ENCODE results near the gene INTS11.
A peak's percentile ranks its signal among the peaks of the same experiment; 100 is the strongest.
"Not testable (repeated sequence)": the region's sequence is repeated elsewhere in the genome, so short reads cannot be mapped to it uniquely, and the experiment has no call there.

The INTS11 gene

GRCh38 chr1:1329304-1330210 is 5.1 kb upstream of the INTS11 start:
- FAIRE-seq: peak; percentile 87
- no peak for DNase-seq (ENCODE audit: low spot score)

GRCh38 chr1:1328254-1328653 is 3.8 kb upstream of the INTS11 start:
- no peak for FAIRE-seq
- DNase-seq (ENCODE audit: low spot score): no peak

- FAIRE-seq: no peak
- DNase-seq (ENCODE audit: low spot score): no peak
Measured at GRCh38 chr1:1327291-1327690, 2.8 kb upstream of the INTS11 start.

- DNase-seq (ENCODE audit: low spot score): no peak
- no peak for FAIRE-seq
Measured at GRCh38 chr1:1326075-1326605, 1.7 kb upstream of the INTS11 start.

GRCh38 chr1:1325288-1326074 is 1.0 kb upstream of the INTS11 start:
- no peak for DNase-seq (ENCODE audit: low spot score)
- no peak for FAIRE-seq

- FAIRE-seq (no peak), DNase-seq (ENCODE audit: low spot score) (no peak)
Measured at GRCh38 chr1:1324084-1324523, 356 bp downstream of the INTS11 start.

GRCh38 chr1:1322952-1323351 is 1.5 kb downstream of the INTS11 start:
- no peak for FAIRE-seq
- DNase-seq (ENCODE audit: low spot score): no peak

- no peak for FAIRE-seq
- DNase-seq (ENCODE audit: low spot score): no peak
Measured at GRCh38 chr1:1322418-1322817, 2.0 kb downstream of the INTS11 start.

GRCh38 chr1:1321477-1321876 is 3.0 kb downstream of the INTS11 start:
- DNase-seq (ENCODE audit: low spot score): no peak
- no peak for FAIRE-seq

- DNase-seq (ENCODE audit: low spot score) (no peak), FAIRE-seq (no peak)
Measured at GRCh38 chr1:1320666-1321448, 3.6 kb downstream of the INTS11 start.

GRCh38 chr1:1319646-1319941 is 4.9 kb downstream of the INTS11 start:
- DNase-seq (ENCODE audit: low spot score): no peak
- no peak for FAIRE-seq

- FAIRE-seq (no peak), DNase-seq (ENCODE audit: low spot score) (no peak)
Measured at GRCh38 chr1:1318777-1319645, 5.4 kb downstream of the INTS11 start.

GRCh38 chr1:1318131-1318652 is 6.3 kb downstream of the INTS11 start:
- DNase-seq (ENCODE audit: low spot score) (peak; percentile 50), FAIRE-seq (no peak)

- DNase-seq (ENCODE audit: low spot score) (no peak), FAIRE-seq (no peak)
Measured at GRCh38 chr1:1317420-1317819, 7.0 kb downstream of the INTS11 start.

- DNase-seq (ENCODE audit: low spot score); FAIRE-seq: not testable (repeated sequence)
Measured at GRCh38 chr1:1316199-1316598, 8.3 kb downstream of the INTS11 start.

- no peak for FAIRE-seq
- no peak for DNase-seq (ENCODE audit: low spot score)
Measured at GRCh38 chr1:1315435-1315954, 9.0 kb downstream of the INTS11 start.

GRCh38 chr1:1314678-1315335 is 9.7 kb downstream of the INTS11 start:
- no peak for FAIRE-seq
- DNase-seq (ENCODE audit: low spot score): no peak

GRCh38 chr1:1314237-1314586 is 10.2 kb downstream of the INTS11 start:
- DNase-seq (ENCODE audit: low spot score) (no peak), FAIRE-seq (no peak)

GRCh38 chr1:1313500-1314236 is 10.8 kb downstream of the INTS11 start:
- DNase-seq (ENCODE audit: low spot score): no peak
- no peak for FAIRE-seq

All from urothelium cell line (cell line).